A375 (cell line): ENCODE results near the gene SPRR1A. TPM values are rescaled to one million over a fixed set of nuclear protein-coding genes. Genes with fewer than 3 reads are reported as not detected.

Experiments
- small RNA-seq: library from RNA; depleted of rRNA; stranded (forward); fragments of <200 nt; gene quantifications from one replicate; pipeline ENCODE3, GENCODE V24; 2014
- total RNA-seq: library from RNA; depleted of rRNA; stranded (reverse); fragments of >200 nt; shearing (Covaris generic); gene quantifications from 2 replicates; pipeline ENCODE4 v1.2.3, GENCODE V29; 2014; rRNA removed

SPRR1A gene, protein sequence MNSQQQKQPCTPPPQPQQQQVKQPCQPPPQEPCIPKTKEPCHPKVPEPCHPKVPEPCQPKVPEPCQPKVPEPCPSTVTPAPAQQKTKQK
- total RNA-seq, result not detected in 2 replicates

DNA sequence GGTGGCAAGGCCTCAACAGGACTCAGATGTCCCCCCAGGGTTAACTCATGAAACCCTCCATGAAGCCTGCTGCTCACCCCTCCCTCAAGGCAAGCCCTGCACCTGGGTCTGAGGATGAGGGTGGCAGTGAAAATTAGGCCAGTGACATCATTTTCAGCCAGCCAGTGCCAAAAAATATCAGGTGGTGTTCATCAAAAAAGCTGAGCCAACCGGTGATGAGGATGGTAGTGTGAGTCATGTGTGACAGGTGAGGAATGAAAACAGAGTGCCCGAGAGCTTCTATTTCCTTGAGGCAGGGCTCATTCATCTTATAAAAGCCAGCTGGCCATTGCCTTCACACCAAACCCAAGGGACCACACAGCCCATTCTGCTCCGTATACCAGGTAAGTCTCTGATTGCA is at the start of gene SPRR1A:
SPRR1A (plus strand) TSS at position 339 of the 400 bp plus-strand sequence. CDS start 1,150 bp downstream, outside the sequence.

DNA sequence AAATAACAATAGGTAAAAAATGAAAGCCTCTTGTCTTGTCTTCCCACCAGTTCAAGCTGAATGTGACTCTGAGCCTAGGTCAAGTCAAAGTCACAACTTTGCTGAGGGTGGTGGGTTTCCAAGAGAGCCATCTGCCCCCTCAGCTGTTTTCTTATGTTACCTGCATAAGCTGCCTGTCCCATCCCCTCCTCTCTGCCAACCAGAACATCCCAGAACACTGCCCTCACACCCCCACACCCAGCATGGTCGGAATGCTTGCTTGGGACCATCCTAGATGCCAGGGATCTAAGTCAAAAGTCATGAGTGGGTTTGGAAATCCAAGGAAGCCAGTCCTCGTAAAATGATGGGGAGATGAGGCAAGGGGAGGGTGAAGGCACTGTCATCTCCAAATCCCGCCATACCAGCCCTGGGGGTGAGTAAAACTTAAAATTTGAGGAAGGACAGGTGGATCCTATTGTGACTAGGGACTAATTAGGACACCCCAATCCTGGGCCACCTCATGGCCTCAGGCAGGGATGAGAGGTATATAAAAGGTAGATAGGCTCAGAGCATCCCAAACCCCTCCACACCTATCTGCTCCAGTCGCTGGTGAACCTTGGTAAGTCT is 37.1 kb upstream of the SPRR1A start, which contains the start of gene SPRR5:
SPRR5 (plus strand) TSS at position 556 of the 606 bp plus-strand sequence. CDS start 1,349 bp downstream, outside the sequence.

DNA sequence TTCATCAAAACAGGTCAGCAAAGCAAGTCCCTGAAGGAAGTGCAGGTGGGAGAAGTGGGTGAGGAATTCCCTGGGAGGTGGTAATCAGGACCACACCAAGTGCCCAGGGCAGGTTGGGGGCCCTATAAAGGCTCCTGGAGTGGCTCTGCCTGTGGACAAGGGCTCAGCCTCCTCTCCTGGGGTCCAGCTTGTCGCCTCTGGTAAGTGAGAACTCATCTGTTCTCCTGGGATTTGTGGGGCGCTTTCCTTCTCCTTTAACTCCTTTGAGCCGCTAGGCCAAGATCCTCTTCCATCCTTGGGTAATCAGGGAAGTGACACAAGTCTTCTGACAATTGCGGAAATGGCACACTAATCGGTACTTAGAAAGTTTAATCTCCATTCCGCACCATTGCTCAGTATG is 13.4 kb upstream of the SPRR1A start, which contains the start of gene SPRR4:
SPRR4 (plus strand) TSS at position 154 of the 400 bp plus-strand sequence. CDS start 1,243 bp downstream, outside the sequence.

DNA sequence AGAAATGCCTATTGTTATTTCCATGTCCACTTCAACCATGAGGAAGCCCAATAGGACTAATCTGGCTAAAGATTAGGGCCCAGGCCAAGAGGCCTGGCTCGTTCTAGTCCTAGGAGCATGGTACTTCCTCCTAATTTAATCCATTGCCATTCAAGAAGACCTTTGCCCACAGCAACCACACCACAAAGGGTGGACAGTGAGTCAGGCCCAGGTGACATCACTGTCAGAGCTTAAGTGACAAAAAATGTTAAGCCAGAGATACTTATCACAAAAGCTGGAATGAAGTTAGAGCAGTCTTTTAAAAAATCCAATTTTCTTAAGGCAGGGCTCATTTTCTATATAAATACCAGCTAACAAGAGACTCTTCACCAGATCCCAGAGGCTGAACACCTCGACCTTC is 17.5 kb downstream of the SPRR1A start, which contains the start of gene SPRR3:
SPRR3 (plus strand) TSS at position 368 of the 400 bp plus-strand sequence. CDS start 1,272 bp downstream, outside the sequence.

DNA sequence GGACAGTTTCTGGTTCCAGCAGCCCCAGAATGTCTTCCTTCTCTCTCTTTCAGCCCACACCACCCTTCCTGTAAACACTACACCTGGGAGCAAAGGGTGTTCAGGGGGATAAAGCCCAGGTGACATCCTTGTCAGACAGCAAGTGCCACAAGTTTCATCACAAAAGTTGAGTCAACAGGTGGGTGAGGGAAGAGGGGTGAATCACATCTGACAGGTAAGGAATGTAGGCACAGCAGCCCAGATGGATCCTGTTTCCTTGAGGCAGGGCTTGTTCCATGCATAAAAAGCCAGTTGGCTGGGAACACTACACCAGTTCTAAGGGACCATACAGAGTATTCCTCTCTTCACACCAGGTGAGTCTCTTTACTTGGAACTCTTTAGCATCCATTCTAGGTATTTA is 47.0 kb downstream of the SPRR1A start, which contains the start of gene SPRR1B:
SPRR1B (plus strand) TSS at position 309 of the 400 bp plus-strand sequence. CDS start 1,143 bp downstream, outside the sequence.

Small RNA genes within 50 kb of the gene (small RNA-seq; reads per million reads assigned to genes)
- gene AL356867.1, result not detected
- not detected for gene RF00322
- gene SPRR1A, result not detected

Other genes starting within 250 kb of the SPRR1A start
- gene KPRP, start 226.1 kb upstream of the SPRR1A start, total RNA-seq, result not detected in 2 replicates
- not detected in 2 replicates for gene LCE1F, start 208.9 kb upstream of the SPRR1A start, total RNA-seq
- gene LCE1E, start 197.8 kb upstream of the SPRR1A start, total RNA-seq, result not detected in 2 replicates
- gene LCE1D, start 187.4 kb upstream of the SPRR1A start, total RNA-seq, result not detected in 2 replicates
- not detected in 2 replicates for gene LCE1C, start 177.4 kb upstream of the SPRR1A start, total RNA-seq
- gene LCE1B, start 172.1 kb upstream of the SPRR1A start, total RNA-seq, result not detected in 2 replicates
- gene LCE1A, start 156.6 kb upstream of the SPRR1A start, total RNA-seq, result not detected in 2 replicates
- not detected in 2 replicates for gene LCE6A, start 141.2 kb upstream of the SPRR1A start, total RNA-seq
- not detected in 2 replicates for gene LCE7A, start 124.1 kb upstream of the SPRR1A start, total RNA-seq
- gene SMCP, start 105.8 kb upstream of the SPRR1A start, total RNA-seq, result not detected in 2 replicates
- gene IVL, start 75.5 kb upstream of the SPRR1A start, total RNA-seq, result 0.08 TPM in 1 of 2 replicates, not detected in the other
- gene SPRR5, start 36.9 kb upstream of the SPRR1A start, total RNA-seq, result not detected in 2 replicates
- gene SPRR4, start 13.4 kb upstream of the SPRR1A start, total RNA-seq, result not detected in 2 replicates
- gene SPRR3, start 17.7 kb downstream of the SPRR1A start, total RNA-seq, result not detected in 2 replicates
- not detected in 2 replicates for gene SPRR1B, start 47.1 kb downstream of the SPRR1A start, total RNA-seq
- 0.40 and 1.4 TPM in 2 replicates for gene SPRR2D, start 57.0 kb downstream of the SPRR1A start, total RNA-seq
- not detected in 2 replicates for gene SPRR2A, start 73.4 kb downstream of the SPRR1A start, total RNA-seq
- not detected in 2 replicates for gene SPRR2B, start 87.5 kb downstream of the SPRR1A start, total RNA-seq
- gene SPRR2E, start 110.4 kb downstream of the SPRR1A start, total RNA-seq, result not detected in 2 replicates
- gene SPRR2F, start 129.4 kb downstream of the SPRR1A start, total RNA-seq, result not detected in 2 replicates
- gene SPRR2G, start 166.8 kb downstream of the SPRR1A start, total RNA-seq, result not detected in 2 replicates
- gene LELP1, start 219.3 kb downstream of the SPRR1A start, total RNA-seq, result not detected in 2 replicates
- gene PRR9, start 233.5 kb downstream of the SPRR1A start, total RNA-seq, result not detected in 2 replicates